GM18517 (cell line): ENCODE results near the gene TXNDC17.
"Not testable (repeated sequence)": the region's sequence is repeated elsewhere in the genome, so short reads cannot be mapped to it uniquely, and the experiment has no call there.

ENCODE experiments used
- ATAC-seq: cut with Tn5 transposase; IDR thresholded peaks from one replicate; pipeline ENCODE4 v1.9.1; 2021; ENCODE audit warnings: mild to moderate bottlenecking, moderate library complexity; ENCODE audit not compliant: unreplicated experiment

Gene TXNDC17

DNA sequence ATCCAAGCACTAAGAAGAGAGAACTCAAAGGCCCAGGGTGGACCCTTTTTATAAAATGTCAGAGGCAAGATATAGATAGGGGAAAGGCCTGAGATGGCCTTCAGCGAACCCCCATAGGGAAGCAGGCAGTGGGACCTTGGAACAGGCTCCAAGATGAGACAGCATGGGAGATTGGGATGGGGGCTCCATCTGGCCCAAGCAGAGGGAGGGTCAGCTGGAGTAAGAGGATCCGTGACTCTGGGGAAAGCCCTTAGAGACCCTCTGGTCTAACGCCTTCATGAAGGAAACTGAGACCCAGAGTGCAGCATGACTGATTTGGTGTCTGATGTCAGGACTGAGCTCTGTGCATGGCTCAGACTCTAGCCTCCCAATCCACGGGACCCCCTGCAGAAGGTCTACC, 41.5 kb downstream of the TXNDC17 start:
- ATAC-seq, result no peak

GRCh38 chr17:6683081-6683684, 42.3 kb downstream of the TXNDC17 start:
- ATAC-seq, result no peak

GRCh38 chr17:6683730-6684459, 43.0 kb downstream of the TXNDC17 start:
- ATAC-seq, result no peak

- no peak for ATAC-seq
Measured at GRCh38 chr17:6684460-6684783, 43.6 kb downstream of the TXNDC17 start.

DNA sequence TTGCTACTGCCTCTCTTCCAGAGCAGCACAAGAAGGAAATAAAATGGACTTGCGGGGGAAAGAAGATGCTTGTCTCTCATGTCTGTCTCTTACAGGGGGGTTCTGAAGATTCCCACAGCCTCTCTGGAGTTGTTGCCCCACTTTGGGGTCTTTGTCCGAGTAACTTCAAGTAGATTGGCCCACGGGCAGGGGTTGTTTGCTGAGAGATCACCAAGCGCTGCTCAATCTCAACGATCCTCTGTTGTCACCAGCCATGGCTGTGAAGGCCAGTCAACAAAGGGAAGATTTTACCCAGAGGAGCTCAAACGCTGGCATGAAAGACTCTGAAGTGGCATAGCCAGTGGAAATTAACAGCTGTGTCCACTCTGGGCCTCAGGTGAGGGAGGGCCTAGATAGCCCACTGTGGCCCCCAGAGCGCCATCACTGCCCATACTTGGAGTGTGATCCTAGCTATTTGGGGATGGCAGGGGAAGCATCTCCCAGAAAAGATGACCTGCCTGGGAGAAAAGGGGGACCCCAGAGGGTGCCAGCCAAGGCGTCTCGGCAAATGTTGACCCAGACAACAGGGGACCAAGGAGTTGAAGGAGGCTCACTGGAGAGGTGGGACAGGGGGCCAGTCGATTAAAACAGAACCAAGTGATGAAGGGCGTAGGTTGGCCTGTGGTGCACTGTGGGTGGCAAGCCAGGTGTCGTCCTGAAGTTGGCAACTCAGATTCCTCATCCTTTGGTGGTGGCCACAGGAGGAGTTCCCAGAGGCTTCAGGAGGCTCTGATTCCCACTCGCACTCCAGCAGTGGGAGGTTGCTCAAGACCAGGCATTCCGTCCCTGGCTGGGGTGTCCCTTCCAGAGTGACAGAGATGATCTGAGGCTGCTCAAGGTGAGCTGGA, 44.3 kb downstream of the TXNDC17 start:
- ATAC-seq, result no peak

DNA sequence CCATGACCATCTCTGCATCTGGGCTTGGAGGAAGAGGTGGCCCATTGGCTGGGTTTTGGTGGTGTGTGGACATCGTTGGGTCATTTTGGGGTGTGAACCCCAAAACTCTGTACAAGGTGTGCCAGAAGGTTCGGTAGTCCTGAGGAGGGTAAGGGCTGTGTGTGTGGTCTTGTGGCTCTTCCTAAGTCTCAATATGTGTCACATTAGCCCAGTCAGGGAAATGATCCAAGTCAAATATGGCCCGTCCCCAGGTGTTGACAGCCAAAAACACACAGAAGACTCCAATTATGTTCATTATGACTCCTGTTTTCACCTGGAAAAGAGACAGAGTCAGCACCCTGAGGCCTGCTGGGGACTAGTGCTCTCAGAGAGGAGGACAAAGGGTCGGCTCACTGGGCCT, 45.2 kb downstream of the TXNDC17 start:
- no peak for ATAC-seq

DNA sequence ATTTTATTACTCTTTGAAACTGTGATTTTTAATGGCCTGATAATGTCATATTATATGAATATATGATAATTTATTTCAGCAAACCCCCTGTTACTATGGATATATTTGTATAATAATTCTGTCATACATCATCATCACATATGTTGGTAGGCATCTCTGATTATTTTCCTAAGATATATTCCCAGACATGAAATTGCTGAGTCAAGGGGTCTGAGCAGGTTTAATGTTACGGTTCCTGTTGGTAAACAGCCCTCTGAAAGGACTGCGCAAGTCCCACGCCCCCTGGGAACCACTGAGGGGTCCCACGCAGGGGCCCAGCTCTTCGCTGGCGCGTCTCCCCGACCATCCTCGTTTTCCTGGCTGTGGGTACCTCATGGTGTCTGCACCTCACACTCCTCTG, 48.1 kb downstream of the TXNDC17 start:
- no peak for ATAC-seq

DNA sequence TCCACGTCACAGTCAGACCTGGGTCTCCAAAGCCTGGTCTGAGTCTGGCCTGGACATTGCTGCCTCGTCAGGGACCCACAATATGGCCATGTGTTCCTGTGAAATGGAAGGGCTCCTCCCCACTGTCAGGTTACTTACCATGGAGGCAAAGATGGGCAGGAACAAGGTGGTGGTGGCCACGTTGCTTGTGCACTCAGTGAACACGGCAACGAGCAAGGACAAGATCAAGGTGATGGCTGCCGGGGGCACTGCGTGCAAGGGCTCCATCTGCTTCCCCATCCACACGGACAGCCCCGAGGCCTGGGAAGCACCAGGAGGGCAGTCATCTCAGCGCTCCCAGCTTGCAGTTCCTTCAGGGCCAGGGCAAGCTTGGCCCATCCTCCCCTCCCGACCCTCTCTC, 49.8 kb downstream of the TXNDC17 start:
- ATAC-seq, result no peak

DNA sequence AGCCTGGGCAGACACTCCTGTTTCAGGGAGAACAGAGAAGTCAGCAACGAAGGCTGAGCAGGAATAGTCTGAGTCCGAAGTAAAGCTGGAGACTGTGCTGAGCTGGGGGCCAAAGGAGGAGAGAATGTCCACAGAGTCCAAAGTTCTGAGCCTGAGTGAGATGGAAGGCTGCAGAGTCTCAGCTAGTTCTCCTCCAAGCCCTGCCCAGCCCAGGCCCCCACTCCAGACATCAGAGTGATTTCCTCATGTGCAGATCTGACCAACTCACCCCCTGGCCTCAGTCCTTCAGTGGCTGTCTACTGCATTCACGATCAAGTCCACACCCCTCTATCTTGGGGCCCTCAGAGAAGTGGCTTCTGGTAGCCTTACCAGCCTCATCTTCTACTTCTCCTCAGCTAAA, 50.7 kb downstream of the TXNDC17 start:
- no peak for ATAC-seq

- ATAC-seq, result not testable (repeated sequence)
Measured at GRCh38 chr17:6691958-6692357, 51.1 kb downstream of the TXNDC17 start.
